Esophagus mucosa (tissue), 1 donor: ENCODE data around the gene ADA. TPM values are rescaled to one million over a fixed set of nuclear protein-coding genes. Genes with fewer than 3 reads are reported as not detected.

Source experiments
- ATAC-seq: fragments of 200-7000 bp; cut with Tn5 transposase; one replicate; pipeline ENCODE4 v1.9.1; 2020
- total RNA-seq: library from RNA; stranded (reverse); gene quantifications from one replicate; pipeline ENCODE4 v1.2.4, GENCODE V29; 2023
- donor health status: DM: yes; HTN: yes; CAD: no.

ADA gene
- total RNA-seq, 1 donor from 2014 or later: 21.8 TPM

- no peak for ATAC-seq
Observed at GRCh38 chr20:44574372-44574771, 77.1 kb downstream of the ADA start.

GRCh38 chr20:44573501-44573869, 78.0 kb downstream of the ADA start:
- no peak for ATAC-seq

GRCh38 chr20:44572551-44573500, 78.7 kb downstream of the ADA start:
- ATAC-seq: peak; percentile 70

GRCh38 chr20:44571362-44571988, 80.0 kb downstream of the ADA start:
- ATAC-seq: no peak

- ATAC-seq: no peak
Observed at GRCh38 chr20:44570367-44570766, 81.1 kb downstream of the ADA start.

Other genes with a start within 250 kb of the ADA start
- 19.4 TPM for gene TTPAL, start 175.8 kb downstream of the ADA start, total RNA-seq
- gene SERINC3, start 129.6 kb downstream of the ADA start, total RNA-seq: 64.9 TPM
- 11.3 TPM for gene PKIG, start 69.1 kb downstream of the ADA start, total RNA-seq
- 1.9 TPM for gene CCN5, start 63.7 kb upstream of the ADA start, total RNA-seq
- gene KCNK15, start 94.2 kb upstream of the ADA start, total RNA-seq: 1.0 TPM
- gene RIMS4, start 158.8 kb upstream of the ADA start, total RNA-seq: 0.08 TPM
- 158 TPM for gene YWHAB, start 234.0 kb upstream of the ADA start, total RNA-seq